Progenitor cell of endocrine pancreas (in vitro differentiated cells): ENCODE data around the gene CPT1B. TPM values are rescaled to one million over a fixed set of nuclear protein-coding genes. Genes with fewer than 3 reads are reported as not detected.
"Not testable (repeated sequence)": the region's sequence is repeated elsewhere in the genome, so short reads cannot be mapped to it uniquely, and the experiment has no call there.

Experiments
- DNase-seq: peaks from one replicate; pipeline ENCODE4 v3.0.0; 2021; ENCODE audit warnings: low spot score; ENCODE audit not compliant: unreplicated experiment
- H3K27ac Mint-ChIP-seq: 2 replicates; pipeline ENCODE4 v1.8.0; 2021; ENCODE audit warnings: mild to moderate bottlenecking, moderate library complexity, mixed read lengths
- H3K27me3 Mint-ChIP-seq: 2 replicates; pipeline ENCODE4 v1.8.0; 2021; ENCODE audit warnings: mixed read lengths
- H3K36me3 Mint-ChIP-seq: 2 replicates; pipeline ENCODE4 v1.8.0; 2022; ENCODE audit warnings: mixed read lengths; ENCODE audit not compliant: insufficient read depth
- H3K4me1 Mint-ChIP-seq: 2 replicates; pipeline ENCODE4 v1.8.0; 2021; ENCODE audit warnings: low read depth, mixed read lengths
- H3K4me3 Mint-ChIP-seq: 2 replicates; pipeline ENCODE4 v1.8.0; 2021; ENCODE audit warnings: low read depth, mild to moderate bottlenecking, moderate library complexity, mixed read lengths
- H3K9me3 Mint-ChIP-seq: 2 replicates; pipeline ENCODE4 v1.8.0; 2021; ENCODE audit warnings: low read depth, mixed read lengths
- total RNA-seq: library from RNA; stranded (reverse); gene quantifications from 2 replicates; pipeline ENCODE4 v1.2.1, GENCODE V29; 2021
- TF ChIP-seq, protein P1 (sequence below): fragments of 200-600 bp; sonication (generic); IDR thresholded peaks from one replicate; pipeline ENCODE4 v1.5.0; 2021; ENCODE audit warnings: antibody characterized with exemption, mild to moderate bottlenecking; ENCODE audit not compliant: unreplicated experiment

CPT1B gene
- total RNA-seq, 1 donor from 2014 or later: 136 TPM

DNA sequence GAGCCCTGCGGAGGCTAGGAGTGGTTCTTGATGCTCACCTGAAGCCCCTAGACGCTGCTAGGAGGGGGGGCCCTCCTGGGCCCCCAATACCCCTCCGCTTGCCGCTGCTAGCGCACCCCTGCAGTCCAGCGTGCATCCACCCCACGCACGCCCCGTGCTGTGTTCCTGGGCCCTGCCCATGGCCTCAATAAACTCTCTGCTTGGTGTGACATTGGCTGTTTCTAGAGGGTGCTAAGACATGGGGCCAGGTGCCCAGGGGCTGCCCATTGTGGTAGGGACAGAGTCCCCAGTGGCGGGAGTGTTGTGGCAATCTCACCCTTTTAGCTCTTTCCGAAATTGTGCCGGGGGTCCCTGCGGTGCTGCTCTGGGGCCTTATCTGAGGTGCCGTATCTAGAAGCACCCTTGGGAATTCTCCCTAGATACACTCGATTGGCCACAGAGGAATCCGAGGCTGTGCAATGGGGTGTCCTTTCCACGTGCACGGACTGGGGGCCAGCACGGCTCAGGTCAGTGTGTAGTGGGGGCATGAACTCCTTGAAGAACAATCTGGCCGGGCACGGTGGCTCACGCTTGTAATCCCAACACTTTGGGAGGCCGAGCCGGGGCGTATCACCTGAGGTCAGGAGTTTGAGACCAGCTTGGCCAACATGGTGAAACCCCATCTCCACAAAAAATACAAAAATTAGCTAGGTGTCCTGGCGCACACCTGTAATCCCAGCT is 33.3 kb upstream of the CPT1B start:
- Mint-ChIP-seq H3K27me3 (peaks cover 62% of the 10 kb centered on the region), H3K36me3 (no peaks in the 10 kb centered on the region), H3K4me1 (no peaks in the 10 kb centered on the region), H3K9me3 (no peaks in the 10 kb centered on the region), H3K4me3 (no peak overlapping the region), H3K27ac (no peak overlapping the region)
- TF ChIP-seq, protein P1, sequence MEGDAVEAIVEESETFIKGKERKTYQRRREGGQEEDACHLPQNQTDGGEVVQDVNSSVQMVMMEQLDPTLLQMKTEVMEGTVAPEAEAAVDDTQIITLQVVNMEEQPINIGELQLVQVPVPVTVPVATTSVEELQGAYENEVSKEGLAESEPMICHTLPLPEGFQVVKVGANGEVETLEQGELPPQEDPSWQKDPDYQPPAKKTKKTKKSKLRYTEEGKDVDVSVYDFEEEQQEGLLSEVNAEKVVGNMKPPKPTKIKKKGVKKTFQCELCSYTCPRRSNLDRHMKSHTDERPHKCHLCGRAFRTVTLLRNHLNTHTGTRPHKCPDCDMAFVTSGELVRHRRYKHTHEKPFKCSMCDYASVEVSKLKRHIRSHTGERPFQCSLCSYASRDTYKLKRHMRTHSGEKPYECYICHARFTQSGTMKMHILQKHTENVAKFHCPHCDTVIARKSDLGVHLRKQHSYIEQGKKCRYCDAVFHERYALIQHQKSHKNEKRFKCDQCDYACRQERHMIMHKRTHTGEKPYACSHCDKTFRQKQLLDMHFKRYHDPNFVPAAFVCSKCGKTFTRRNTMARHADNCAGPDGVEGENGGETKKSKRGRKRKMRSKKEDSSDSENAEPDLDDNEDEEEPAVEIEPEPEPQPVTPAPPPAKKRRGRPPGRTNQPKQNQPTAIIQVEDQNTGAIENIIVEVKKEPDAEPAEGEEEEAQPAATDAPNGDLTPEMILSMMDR: no peak
- DNase-seq: no peak

DNA sequence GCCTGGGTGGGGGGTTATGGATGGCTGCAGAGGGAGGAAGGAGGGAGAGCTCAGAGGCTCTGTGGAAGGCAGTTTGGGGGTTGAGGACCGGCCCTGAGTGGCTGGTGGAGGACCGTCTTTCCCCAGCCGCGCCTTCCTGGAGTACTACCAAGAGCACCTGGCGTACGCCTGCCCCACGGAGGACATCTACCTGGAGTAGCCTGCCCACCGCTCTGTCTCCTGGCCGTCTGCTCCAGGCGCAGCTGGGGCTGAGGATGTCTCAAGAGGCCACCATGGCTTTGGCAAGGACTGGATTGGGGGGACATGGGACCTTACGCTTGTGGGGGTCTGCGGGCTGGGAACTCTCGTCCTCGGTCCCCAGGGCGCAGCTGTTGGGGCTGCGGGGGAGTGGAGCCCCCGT is 32.4 kb upstream of the CPT1B start:
- H3K4me3 Mint-ChIP-seq: no peak overlapping the region
- H3K4me1 Mint-ChIP-seq: no peaks in the 10 kb centered on the region
- no peaks in the 10 kb centered on the region for H3K36me3 Mint-ChIP-seq
- peaks cover 65% of the 10 kb centered on the region for H3K27me3 Mint-ChIP-seq
- TF ChIP-seq, protein P1: no peak
- DNase-seq: no peak
- no peak overlapping the region for H3K27ac Mint-ChIP-seq
- H3K9me3 Mint-ChIP-seq: no peaks in the 10 kb centered on the region

DNA sequence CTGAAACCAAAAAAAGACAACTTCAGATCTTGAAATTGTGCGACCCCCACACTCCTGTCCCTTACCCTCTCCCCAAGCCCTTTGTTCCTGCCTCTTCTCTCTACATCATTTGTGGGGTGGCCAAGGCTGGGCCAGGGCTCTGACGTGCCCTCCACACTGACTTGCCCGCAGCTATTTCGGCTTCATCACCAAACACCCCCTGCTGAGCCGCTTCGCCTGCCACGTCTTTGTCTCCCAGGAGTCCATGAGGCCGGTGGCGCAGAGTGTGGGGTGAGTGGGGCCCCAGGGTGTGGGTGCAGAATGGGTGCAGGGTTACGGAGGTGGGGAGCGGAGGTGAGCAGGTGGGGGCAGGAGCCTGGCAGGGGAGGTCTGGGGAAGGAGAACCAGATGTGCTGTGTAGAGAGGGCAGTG is 31.8 kb upstream of the CPT1B start:
- Mint-ChIP-seq H3K27me3 (peaks cover 62% of the 10 kb centered on the region), H3K36me3 (no peaks in the 10 kb centered on the region), H3K9me3 (no peaks in the 10 kb centered on the region), H3K4me3 (no peak overlapping the region), H3K27ac (no peak overlapping the region), H3K4me1 (no peaks in the 10 kb centered on the region)
- TF ChIP-seq, protein P1: no peak
- DNase-seq: no peak

DNA sequence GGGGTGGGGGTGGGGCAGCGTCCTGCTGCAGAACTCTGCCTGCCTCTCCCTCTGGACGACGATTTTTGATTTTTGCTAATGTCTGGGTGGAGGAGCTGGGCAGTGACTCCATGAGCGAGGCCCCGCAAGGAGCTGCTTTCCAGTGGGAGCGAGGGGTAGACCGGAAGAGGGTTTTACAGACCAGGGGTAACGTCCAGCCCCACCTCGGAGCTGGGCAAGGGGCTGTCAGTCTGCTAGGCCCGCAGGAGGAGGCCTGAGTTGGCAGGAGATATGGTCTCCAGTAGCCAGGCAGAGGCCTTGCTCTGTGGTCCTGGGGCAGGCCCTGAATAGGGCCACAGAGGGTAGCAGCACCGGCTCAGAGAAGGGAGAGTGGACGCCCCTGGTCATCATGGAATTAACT is 31.4 kb upstream of the CPT1B start:
- no peaks in the 10 kb centered on the region for H3K9me3 Mint-ChIP-seq

DNA sequence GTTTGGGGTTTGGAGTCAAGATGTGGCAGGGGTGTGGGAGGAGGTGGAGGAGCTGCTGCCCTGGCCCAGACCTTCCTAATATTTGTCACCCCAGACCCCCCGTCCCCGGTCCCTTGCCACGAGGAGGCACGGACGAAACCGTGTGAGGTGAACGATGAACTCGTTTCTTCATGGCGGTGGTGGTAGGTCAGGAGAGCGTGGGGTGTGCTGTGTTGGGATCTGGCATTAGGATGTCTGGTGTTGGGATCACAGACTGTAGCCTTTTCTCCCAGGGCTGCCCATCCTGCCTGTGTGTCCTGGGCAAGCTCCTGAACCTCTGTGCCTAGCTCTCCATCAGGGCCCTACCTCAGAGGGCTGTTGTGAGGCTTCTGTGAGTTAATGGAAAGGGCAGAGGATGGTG is 30.8 kb upstream of the CPT1B start:
- H3K4me3 Mint-ChIP-seq: no peak overlapping the region
- no peaks in the 10 kb centered on the region for H3K9me3 Mint-ChIP-seq
- H3K27ac Mint-ChIP-seq: no peak overlapping the region
- H3K27me3 Mint-ChIP-seq: peaks cover 59% of the 10 kb centered on the region
- TF ChIP-seq, protein P1: no peak
- DNase-seq: no peak
- H3K36me3 Mint-ChIP-seq: no peaks in the 10 kb centered on the region
- no peaks in the 10 kb centered on the region for H3K4me1 Mint-ChIP-seq

More for the DNA sequence above, 31.4 kb upstream of the CPT1B start:
- TF ChIP-seq, protein P1: no peak
- H3K27me3 Mint-ChIP-seq: peaks cover 62% of the 10 kb centered on the region
- DNase-seq: no peak
- H3K4me1 Mint-ChIP-seq: no peaks in the 10 kb centered on the region
- H3K27ac Mint-ChIP-seq: no peak overlapping the region
- no peak overlapping the region for H3K4me3 Mint-ChIP-seq
- no peaks in the 10 kb centered on the region for H3K36me3 Mint-ChIP-seq

DNA sequence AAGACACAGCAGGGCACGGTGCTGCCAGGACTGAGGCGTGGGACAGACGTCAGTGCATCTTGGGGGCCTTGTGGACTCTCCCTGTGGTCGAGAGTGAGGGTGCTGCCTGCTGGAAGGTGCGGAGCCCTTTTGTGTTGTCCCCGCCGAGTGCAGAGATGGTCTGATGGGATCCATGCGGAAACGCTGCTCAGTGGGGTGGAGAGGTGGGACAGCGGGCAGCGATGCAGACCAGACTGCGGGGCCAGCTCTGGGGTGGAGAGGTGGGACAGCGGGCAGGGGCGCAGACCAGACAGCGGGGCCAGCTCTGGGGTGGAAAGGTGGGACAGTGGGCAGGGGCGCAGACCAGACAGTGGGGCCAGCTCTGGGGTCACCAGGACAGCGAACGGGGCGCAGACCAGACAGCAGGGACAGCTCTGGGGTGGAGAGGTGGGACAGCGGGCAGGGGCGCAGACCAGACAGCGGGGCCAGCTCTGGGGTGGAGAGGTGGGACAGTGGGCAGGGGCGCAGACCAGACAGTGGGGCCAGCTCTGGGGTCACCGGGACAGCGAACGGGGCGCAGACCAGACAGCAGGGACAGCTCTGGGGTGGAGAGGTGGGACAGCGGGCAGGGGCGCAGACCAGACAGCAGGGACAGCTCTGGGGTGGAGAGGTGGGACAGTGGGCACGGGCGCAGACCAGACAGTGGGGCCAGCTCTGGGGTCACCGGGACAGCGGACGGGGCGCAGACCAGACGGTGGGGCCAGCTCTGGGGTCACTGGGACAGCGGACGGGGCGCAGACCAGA is 30.0 kb upstream of the CPT1B start:
- not testable (repeated sequence) for H3K27ac Mint-ChIP-seq, H3K4me3 Mint-ChIP-seq, H3K9me3 Mint-ChIP-seq, DNase-seq, H3K36me3 Mint-ChIP-seq, H3K4me1 Mint-ChIP-seq
- H3K27me3 Mint-ChIP-seq: peaks cover 52% of the 10 kb centered on the region
